ENCODE results near the gene NPIPB6. TPM values are rescaled to one million over a fixed set of nuclear protein-coding genes. Genes with fewer than 3 reads are reported as not detected.

Gene NPIPB6
- total and polyA plus RNA-seq, 2 experiments from 2014 or later, result 0.32 to 0.48 TPM

- no peaks in the 10 kb centered on the region for H3K4me1 ChIP-seq (ENCODE audit: insufficient read depth)
- H3F3A ChIP-seq (ENCODE audit: insufficient read depth), result no peaks in the 10 kb centered on the region
- in situ Hi-C loops (cut with MboI), result no loop called here
- DNase-seq, result no peak
- H3K9ac ChIP-seq, result no peak overlapping the region
- no peaks in the 10 kb centered on the region for H3K79me2 ChIP-seq (ENCODE audit: insufficient read depth)
- H3K27ac ChIP-seq, result no peak overlapping the region
- no peak overlapping the region for H2AFZ ChIP-seq
- no peak overlapping the region for H3K4me2 ChIP-seq (ENCODE audit: unreplicated experiment)
- no peaks in the 10 kb centered on the region for H4K20me1 ChIP-seq (ENCODE audit: insufficient read depth)
- H3K9me3 ChIP-seq (ENCODE audit: low read depth), result no peaks in the 10 kb centered on the region
- peaks cover 9% of the 10 kb centered on the region; the same call in 1 of the 2 replicates for H3K27me3 ChIP-seq (replicated peaks; ENCODE audit: insufficient read depth)
- H3K9me2 ChIP-seq (ENCODE audit: insufficient read depth), result no peaks in the 10 kb centered on the region
- H3K4me3 ChIP-seq, result no peak overlapping the region
- H3K36me3 ChIP-seq (ENCODE audit: low read depth), result no peaks in the 10 kb centered on the region
- TF ChIP-seq EZH2 (IDR thresholded peaks at IDR 0.05; ENCODE audit: insufficient read depth, poor library complexity, severe bottlenecking) (no peak), EZH2phosphoT487 (IDR thresholded peaks at IDR 0.05; ENCODE audit: insufficient read depth, low read depth) (no peak)
Observed at GRCh38 chr16:28303132-28303531, 60.2 kb downstream of the NPIPB6 start.

GRCh38 chr16:28301620-28302019 lies 61.7 kb downstream of the NPIPB6 start:
- Histone ChIP-seq H3K4me1 (ENCODE audit: insufficient read depth) (no peaks in the 10 kb centered on the region), H3K27me3 (replicated peaks; ENCODE audit: insufficient read depth) (peaks cover 14% of the 10 kb centered on the region; the same call in 1 of the 2 replicates), H3F3A (ENCODE audit: insufficient read depth) (no peaks in the 10 kb centered on the region), H3K9me3 (ENCODE audit: low read depth) (no peaks in the 10 kb centered on the region), H3K79me2 (ENCODE audit: insufficient read depth) (no peaks in the 10 kb centered on the region), H3K9me2 (ENCODE audit: insufficient read depth) (no peaks in the 10 kb centered on the region), H4K20me1 (ENCODE audit: insufficient read depth) (no peaks in the 10 kb centered on the region), H3K9ac (no peak overlapping the region), H3K27ac (no peak overlapping the region), H3K4me3 (no peak overlapping the region), H2AFZ (no peak overlapping the region), H3K4me2 (ENCODE audit: unreplicated experiment) (no peak overlapping the region), H3K36me3 (ENCODE audit: low read depth) (no peaks in the 10 kb centered on the region)
- TF ChIP-seq EZH2 (IDR thresholded peaks at IDR 0.05; ENCODE audit: insufficient read depth, poor library complexity, severe bottlenecking), result no peak
- no peak for TF ChIP-seq EZH2phosphoT487 (IDR thresholded peaks at IDR 0.05; ENCODE audit: insufficient read depth, low read depth)
- no peak for DNase-seq
- WGBS, 2 experiments (ENCODE audit: low coverage in 1 of 2, low lambda C conversion rate in 2 of 2, missing lambda C conversion rate in 2 of 2), result 42 to 55% methylated on average over 2 of the region's 2 CpGs
- in situ Hi-C loops (cut with MboI), result no loop called here

DNA sequence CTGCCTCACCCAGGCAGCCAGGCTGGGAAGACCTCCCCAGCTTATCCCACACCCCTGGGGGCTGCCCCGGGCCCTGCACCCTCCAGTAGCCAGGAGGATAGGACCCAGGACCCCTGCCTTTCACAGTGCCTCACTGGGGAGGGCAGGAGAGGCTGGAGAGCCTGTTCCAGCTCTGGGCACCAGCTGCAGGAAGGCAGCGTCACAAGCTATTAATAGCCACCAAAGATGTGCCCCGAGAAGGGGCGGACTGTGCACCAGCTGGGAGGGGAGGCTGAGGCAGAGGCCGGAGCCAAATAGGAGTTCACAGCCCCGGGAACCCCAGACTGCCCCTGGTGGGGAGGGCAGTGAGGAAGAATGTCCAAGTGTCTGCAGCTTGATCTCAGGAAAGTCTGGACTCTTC lies 62.2 kb downstream of the NPIPB6 start:
- Histone ChIP-seq H3K9me3 (ENCODE audit: low read depth) (no peaks in the 10 kb centered on the region), H3K27ac (no peak overlapping the region), H3K9ac (no peak overlapping the region), H2AFZ (no peak overlapping the region), H4K20me1 (ENCODE audit: insufficient read depth) (no peaks in the 10 kb centered on the region), H3K4me2 (ENCODE audit: unreplicated experiment) (no peak overlapping the region), H3K36me3 (ENCODE audit: low read depth) (no peaks in the 10 kb centered on the region), H3K27me3 (replicated peaks; ENCODE audit: insufficient read depth) (peaks cover 15% of the 10 kb centered on the region; the same call in 1 of the 2 replicates), H3K4me3 (no peak overlapping the region), H3K9me2 (ENCODE audit: insufficient read depth) (no peaks in the 10 kb centered on the region), H3F3A (ENCODE audit: insufficient read depth) (no peaks in the 10 kb centered on the region), H3K79me2 (ENCODE audit: insufficient read depth) (no peaks in the 10 kb centered on the region), H3K4me1 (ENCODE audit: insufficient read depth) (no peaks in the 10 kb centered on the region)
- TF ChIP-seq EZH2 (IDR thresholded peaks at IDR 0.05; ENCODE audit: insufficient read depth, poor library complexity, severe bottlenecking) (no peak), EZH2phosphoT487 (IDR thresholded peaks at IDR 0.05; ENCODE audit: insufficient read depth, low read depth) (no peak)
- DNase-seq, result no peak
- in situ Hi-C loops (cut with MboI), result no loop called here
- 5 to 19% methylated on average over 6 of the region's 6 CpGs for WGBS, 2 experiments (ENCODE audit: low coverage in 1 of 2, low lambda C conversion rate in 2 of 2, missing lambda C conversion rate in 2 of 2)

DNA sequence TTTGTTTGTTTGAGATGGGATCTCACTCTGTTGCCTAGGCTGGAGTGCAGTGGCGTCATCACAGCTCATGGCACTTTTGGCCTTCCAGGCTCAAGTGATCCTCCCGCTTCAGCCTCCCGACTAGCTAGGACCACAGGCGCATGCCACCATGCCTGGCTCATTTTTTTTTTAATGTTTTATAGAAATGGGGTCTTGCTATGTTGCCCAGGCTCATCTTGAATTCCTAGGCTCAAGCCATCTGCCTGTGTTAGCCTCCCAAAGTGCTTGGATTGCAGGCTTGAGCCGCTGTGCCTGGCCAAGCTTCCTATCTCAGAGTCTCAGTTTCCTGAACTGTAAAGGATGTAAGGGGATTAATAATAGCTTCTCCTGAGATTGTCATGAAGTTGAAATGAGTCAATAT lies 63.0 kb downstream of the NPIPB6 start:
- Histone ChIP-seq H3F3A (ENCODE audit: insufficient read depth) (no peaks in the 10 kb centered on the region), H3K27ac (no peak overlapping the region), H3K27me3 (replicated peaks; ENCODE audit: insufficient read depth) (peaks cover 14% of the 10 kb centered on the region; the same call in 1 of the 2 replicates), H4K20me1 (ENCODE audit: insufficient read depth) (no peaks in the 10 kb centered on the region), H2AFZ (no peak overlapping the region), H3K9me3 (ENCODE audit: low read depth) (no peaks in the 10 kb centered on the region), H3K79me2 (ENCODE audit: insufficient read depth) (no peaks in the 10 kb centered on the region), H3K9ac (no peak overlapping the region), H3K4me2 (ENCODE audit: unreplicated experiment) (no peak overlapping the region), H3K4me3 (no peak overlapping the region), H3K36me3 (ENCODE audit: low read depth) (no peaks in the 10 kb centered on the region), H3K4me1 (ENCODE audit: insufficient read depth) (no peaks in the 10 kb centered on the region), H3K9me2 (ENCODE audit: insufficient read depth) (no peaks in the 10 kb centered on the region)
- in situ Hi-C loops (cut with MboI), result no loop called here
- 57 to 64% methylated on average over 5 of the region's 5 CpGs for WGBS, 2 experiments (ENCODE audit: low coverage in 1 of 2, low lambda C conversion rate in 2 of 2, missing lambda C conversion rate in 2 of 2)
- TF ChIP-seq EZH2phosphoT487 (IDR thresholded peaks at IDR 0.05; ENCODE audit: insufficient read depth, low read depth) (no peak), EZH2 (IDR thresholded peaks at IDR 0.05; ENCODE audit: insufficient read depth, poor library complexity, severe bottlenecking) (no peak)
- DNase-seq, result no peak

DNA sequence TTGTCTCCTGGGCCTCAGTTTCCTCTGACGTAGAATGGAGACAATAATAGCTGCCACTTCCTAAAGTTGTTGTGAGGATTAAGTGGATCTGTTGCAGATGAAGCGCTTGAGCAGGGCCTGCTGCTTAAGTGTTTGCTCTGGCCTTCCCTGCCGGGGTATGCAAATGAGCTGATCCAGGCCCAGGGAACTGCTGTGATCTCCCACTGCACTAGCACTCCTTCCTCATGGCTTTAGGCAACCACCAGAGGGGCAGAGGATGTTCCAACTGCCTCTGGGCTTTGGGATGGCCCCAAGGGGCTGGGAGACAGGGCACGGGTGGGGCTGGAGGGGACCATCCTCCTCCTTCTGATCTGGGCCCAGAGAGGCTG lies 64.8 kb downstream of the NPIPB6 start:
- WGBS, 2 experiments (ENCODE audit: low coverage in 1 of 2, low lambda C conversion rate in 2 of 2, missing lambda C conversion rate in 2 of 2), result 39 to 44% methylated on average over 4 of the region's 4 CpGs
- Histone ChIP-seq H3K4me3 (no peak overlapping the region), H3K9me3 (ENCODE audit: low read depth) (no peaks in the 10 kb centered on the region), H2AFZ (no peak overlapping the region), H3K27ac (no peak overlapping the region), H3K27me3 (replicated peaks; ENCODE audit: insufficient read depth) (peaks cover 30% of the 10 kb centered on the region), H3K36me3 (ENCODE audit: low read depth) (no peaks in the 10 kb centered on the region), H3K9me2 (ENCODE audit: insufficient read depth) (no peaks in the 10 kb centered on the region), H4K20me1 (ENCODE audit: insufficient read depth) (no peaks in the 10 kb centered on the region), H3K9ac (no peak overlapping the region), H3F3A (ENCODE audit: insufficient read depth) (no peaks in the 10 kb centered on the region), H3K4me2 (ENCODE audit: unreplicated experiment) (no peak overlapping the region), H3K4me1 (ENCODE audit: insufficient read depth) (no peaks in the 10 kb centered on the region), H3K79me2 (ENCODE audit: insufficient read depth) (no peaks in the 10 kb centered on the region)
- no peak for TF ChIP-seq EZH2 (IDR thresholded peaks at IDR 0.05; ENCODE audit: insufficient read depth, poor library complexity, severe bottlenecking)
- TF ChIP-seq EZH2phosphoT487 (IDR thresholded peaks at IDR 0.05; ENCODE audit: insufficient read depth, low read depth), result no peak
- no peak for DNase-seq
- in situ Hi-C loops (cut with MboI), result no loop called here

Measured in GM23248 (cell line).